ENCODE data around the gene KCNV2. TPM values are rescaled to one million over a fixed set of nuclear protein-coding genes. Genes with fewer than 3 reads are reported as not detected.

The KCNV2 gene
- total and polyA plus RNA-seq, 2 experiments from 2014 or later = 0.60 TPM; not detected in 1

- TF ChIP-seq ZNF462 (CRISPR knock-in tag; IDR thresholded peaks at IDR 0.05) (no peak), NANOG (IDR thresholded peaks at IDR 0.05; ENCODE audit: borderline replicate concordance) (no peak), EZH2 (IDR thresholded peaks at IDR 0.05; ENCODE audit: low read depth, unreplicated experiment) (no peak), EZH2phosphoT487 (IDR thresholded peaks at IDR 0.05; ENCODE audit: unreplicated experiment) (no peak), CREB1 (CRISPR knock-in tag; IDR thresholded peaks at IDR 0.05; ENCODE audit: low read depth) (no peak), ETS1 (IDR thresholded peaks at IDR 0.05) (no peak)
Measured at GRCh38 chr9:2741441-2742158, 24.3 kb downstream of the KCNV2 start (continued).

- no peaks in the 10 kb centered on the region for H3K9me3 Mint-ChIP-seq
- no peak overlapping the region for H3K27ac ChIP-seq (ENCODE audit: low read depth)
- ATAC-seq (no peak), DNase-seq (ENCODE audit: low spot score) (no peak)
- H3K36me3 ChIP-seq (ENCODE audit: insufficient read depth) = no peaks in the 10 kb centered on the region; the same call in 1 of the 2 replicates
- no peak overlapping the region for H3K4me3 ChIP-seq
- no peaks in the 10 kb centered on the region for H3K36me3 Mint-ChIP-seq (ENCODE audit: low read depth)
- no peaks in the 10 kb centered on the region for H3K27me3 Mint-ChIP-seq (ENCODE audit: insufficient read depth, low read depth, poor library complexity)
- no peaks in the 10 kb centered on the region for H3F3A ChIP-seq (replicated peaks; ENCODE audit: low read depth)
- no peak overlapping the region for H3K4me3 Mint-ChIP-seq
- peaks cover 3% of the 10 kb centered on the region; the same call in 1 of the 2 replicates for H3K9me2 ChIP-seq (ENCODE audit: insufficient read depth)
- no peaks in the 10 kb centered on the region for H3K79me2 ChIP-seq (replicated peaks; ENCODE audit: insufficient read depth)
- 0 out of 2 replicates have a peak, but pooled peaks cover 3% of the 10 kb centered on the region for H4K20me1 ChIP-seq (replicated peaks; ENCODE audit: insufficient read depth)
- H3K4me1 ChIP-seq (ENCODE audit: insufficient read depth) = no peaks in the 10 kb centered on the region
- H3K4me1 Mint-ChIP-seq = peaks cover 10% of the 10 kb centered on the region
- H3K4me2 ChIP-seq = no peak overlapping the region
- no peak overlapping the region for H2AFZ ChIP-seq
- H3K27me3 ChIP-seq (ENCODE audit: insufficient read depth) = no peaks in the 10 kb centered on the region
- no peak overlapping the region for H3K27ac Mint-ChIP-seq
- TF ChIP-seq EZH2 (IDR thresholded peaks at IDR 0.05; ENCODE audit: low read depth, unreplicated experiment) (no peak), EZH2phosphoT487 (IDR thresholded peaks at IDR 0.05; ENCODE audit: unreplicated experiment) (no peak), CTCF (conservative IDR thresholded peaks at IDR 0.05; ENCODE audit: low read depth in 2 of 2) (no peak)
Measured at GRCh38 chr9:2742214-2742613, 24.9 kb downstream of the KCNV2 start.

Measured in GM23338 (cell line).